WTC11 (cell line): Measurements from ENCODE around the gene FCN2. TPM values are rescaled to one million over a fixed set of nuclear protein-coding genes. Genes with fewer than 3 reads are reported as not detected.

Source experiments
- ATAC-seq: fragments of 200-7000 bp; cut with Tn5 transposase; 2 replicates; pipeline ENCODE4 v1.10.0; 2021; ENCODE audit warnings: mild to moderate bottlenecking, moderate library complexity
- CTCF ChIA-PET: fragments of 300-600 bp; sonication (Branson Sonifier 250); formaldehyde crosslinking; loops from one replicate; lab custom pipeline; 2021; ENCODE audit warnings: antibody characterized with exemption; lab: Charles Lee
- POLR2A ChIA-PET: fragments of 350-600 bp; sonication (Branson Sonifier 250); formaldehyde crosslinking; loops from one replicate; lab custom pipeline; 2021; ENCODE audit warnings: antibody characterized with exemption; lab: Charles Lee
- DNase-seq: peaks from one replicate; pipeline ENCODE4 v3.0.0; 2021; ENCODE audit warnings: low spot score
- H3K27ac Mint-ChIP-seq: 2 replicates; pipeline ENCODE4 v1.8.0; 2021; ENCODE audit warnings: mixed read lengths
- H3K27me3 Mint-ChIP-seq: 2 replicates; pipeline ENCODE4 v1.8.0; 2021; ENCODE audit warnings: low read depth, mild to moderate bottlenecking, moderate library complexity, mixed read lengths
- H3K36me3 Mint-ChIP-seq: 2 replicates; pipeline ENCODE4 v1.8.0; 2021; ENCODE audit warnings: mixed read lengths
- H3K4me1 Mint-ChIP-seq: 2 replicates; pipeline ENCODE4 v1.8.0; 2022; ENCODE audit warnings: mixed read lengths
- H3K4me3 Mint-ChIP-seq: 2 replicates; pipeline ENCODE4 v1.8.0; 2021; ENCODE audit warnings: mild to moderate bottlenecking, moderate library complexity, mixed read lengths
- H3K9me3 Mint-ChIP-seq: 2 replicates; pipeline ENCODE4 v1.8.0; 2021; ENCODE audit warnings: mixed read lengths
- CREM ChIP-seq: sonication (generic); formaldehyde crosslinking; IDR thresholded peaks from 2 replicates; pipeline ENCODE4 v1.8.1; 2022; ENCODE audit warnings: mild to moderate bottlenecking, missing genetic modification reagents, moderate library complexity
- ESRRA ChIP-seq: sonication (generic); formaldehyde crosslinking; IDR thresholded peaks from 2 replicates; pipeline ENCODE4 v1.8.1; 2022; ENCODE audit warnings: mild to moderate bottlenecking, missing genetic modification reagents, borderline replicate concordance
- MXD4 ChIP-seq: fragments of 250-450 bp; sonication (Bioruptor Pico); IDR thresholded peaks from 2 replicates; pipeline ENCODE4 v1.8.0; 2021; ENCODE audit warnings: mild to moderate bottlenecking, moderate library complexity, borderline replicate concordance
- RELA ChIP-seq: sonication (generic); formaldehyde crosslinking; IDR thresholded peaks from 2 replicates; pipeline ENCODE4 v1.8.1; 2022; ENCODE audit warnings: missing genetic modification reagents, mild to moderate bottlenecking, borderline replicate concordance
- RORB ChIP-seq: fragments of 250-450 bp; sonication (Bioruptor Pico); IDR thresholded peaks from 2 replicates; pipeline ENCODE4 v1.9.0; 2021; ENCODE audit warnings: mild to moderate bottlenecking
- SOX15 ChIP-seq: fragments of 250-450 bp; sonication (Bioruptor Pico); IDR thresholded peaks from 2 replicates; pipeline ENCODE4 v1.9.0; 2021; ENCODE audit warnings: mild to moderate bottlenecking
- total RNA-seq: library from RNA; stranded (reverse); gene quantifications from 3 replicates; pipeline ENCODE4 v1.2.3, GENCODE V29; 2021
- TF ChIP-seq, protein P1 (sequence below): fragments of 250-450 bp; sonication (Bioruptor Pico); IDR thresholded peaks from 2 replicates; pipeline ENCODE4 v2.1.2; 2022; ENCODE audit warnings: mild to moderate bottlenecking, moderate library complexity
- TF ChIP-seq, protein P2 (sequence below): sonication (generic); formaldehyde crosslinking; IDR thresholded peaks from 2 replicates; pipeline ENCODE4 v1.8.0; 2022; ENCODE audit warnings: missing genetic modification reagents
- TF ChIP-seq, protein P3 (sequence below): fragments of 250-450 bp; sonication (Bioruptor Pico); IDR thresholded peaks from 2 replicates; pipeline ENCODE4 v1.9.0; 2021; ENCODE audit warnings: mild to moderate bottlenecking, borderline replicate concordance
- TF ChIP-seq, protein P4 (sequence below): sonication (generic); formaldehyde crosslinking; IDR thresholded peaks from 2 replicates; pipeline ENCODE4 v1.8.1; 2022; ENCODE audit warnings: low read depth, mild to moderate bottlenecking, moderate library complexity, missing genetic modification reagents, borderline replicate concordance
- TF ChIP-seq, protein P5 (sequence below): sonication (generic); formaldehyde crosslinking; IDR thresholded peaks from 2 replicates; pipeline ENCODE4 v1.8.1; 2023; ENCODE audit warnings: mild to moderate bottlenecking, moderate library complexity, missing genetic modification reagents
- TF ChIP-seq, protein P6 (sequence below): sonication (generic); formaldehyde crosslinking; IDR thresholded peaks from 2 replicates; pipeline ENCODE4 v1.8.1; 2022; ENCODE audit warnings: low read depth, missing genetic modification reagents, borderline replicate concordance
- TF ChIP-seq, protein P7 (sequence below): sonication (generic); formaldehyde crosslinking; IDR thresholded peaks from 2 replicates; pipeline ENCODE4 v1.8.1; 2022; ENCODE audit warnings: mild to moderate bottlenecking, moderate library complexity, missing genetic modification reagents

The FCN2 gene
- total RNA-seq, 1 experiment from 2014 or later = not detected

DNA sequence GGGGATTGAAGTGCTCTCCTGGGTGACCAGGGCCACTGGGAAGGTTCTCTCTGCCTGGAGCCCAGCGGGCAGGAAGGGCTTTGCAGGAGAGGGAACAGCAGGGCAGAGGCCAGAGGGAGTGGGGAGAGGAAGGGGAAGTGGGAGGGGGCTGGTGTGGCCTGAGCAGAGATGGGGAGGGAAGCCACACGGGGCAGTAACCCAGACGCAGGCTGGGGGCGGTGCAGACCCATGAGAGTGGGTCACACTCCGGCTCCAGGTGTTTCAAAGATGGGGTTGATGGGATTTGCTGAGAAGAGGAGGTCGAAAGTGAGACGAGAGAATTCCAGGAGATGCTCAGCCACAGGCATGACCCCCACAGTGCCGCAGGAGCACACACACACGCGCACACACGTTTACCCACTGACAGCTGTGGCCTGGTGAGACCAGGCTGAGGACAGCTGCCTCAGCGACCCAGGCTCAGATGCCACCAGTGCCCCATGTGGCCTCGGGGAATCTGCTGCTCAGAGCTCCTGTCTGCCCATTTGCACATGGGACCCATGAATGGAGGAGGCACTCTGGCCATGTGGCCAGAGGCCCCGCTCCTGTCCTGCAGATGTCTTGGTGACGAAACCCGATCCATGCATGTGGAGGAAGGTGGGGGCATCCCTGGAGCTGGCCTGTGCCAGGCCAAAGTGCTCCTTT lies 32.7 kb upstream of the FCN2 start:
- H3K36me3 Mint-ChIP-seq = peaks cover 4% of the 10 kb centered on the region; the same call in 1 of the 2 replicates
- H3K4me3 Mint-ChIP-seq = no peak overlapping the region
- no peaks in the 10 kb centered on the region for H3K4me1 Mint-ChIP-seq
- TF ChIP-seq, protein P1, sequence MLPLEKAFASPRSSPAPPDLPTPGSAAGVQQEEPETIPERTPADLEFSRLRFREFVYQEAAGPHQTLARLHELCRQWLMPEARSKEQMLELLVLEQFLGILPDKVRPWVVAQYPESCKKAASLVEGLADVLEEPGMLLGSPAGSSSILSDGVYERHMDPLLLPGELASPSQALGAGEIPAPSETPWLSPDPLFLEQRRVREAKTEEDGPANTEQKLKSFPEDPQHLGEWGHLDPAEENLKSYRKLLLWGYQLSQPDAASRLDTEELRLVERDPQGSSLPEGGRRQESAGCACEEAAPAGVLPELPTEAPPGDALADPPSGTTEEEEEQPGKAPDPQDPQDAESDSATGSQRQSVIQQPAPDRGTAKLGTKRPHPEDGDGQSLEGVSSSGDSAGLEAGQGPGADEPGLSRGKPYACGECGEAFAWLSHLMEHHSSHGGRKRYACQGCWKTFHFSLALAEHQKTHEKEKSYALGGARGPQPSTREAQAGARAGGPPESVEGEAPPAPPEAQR = no peak
- TF ChIP-seq, protein P2, sequence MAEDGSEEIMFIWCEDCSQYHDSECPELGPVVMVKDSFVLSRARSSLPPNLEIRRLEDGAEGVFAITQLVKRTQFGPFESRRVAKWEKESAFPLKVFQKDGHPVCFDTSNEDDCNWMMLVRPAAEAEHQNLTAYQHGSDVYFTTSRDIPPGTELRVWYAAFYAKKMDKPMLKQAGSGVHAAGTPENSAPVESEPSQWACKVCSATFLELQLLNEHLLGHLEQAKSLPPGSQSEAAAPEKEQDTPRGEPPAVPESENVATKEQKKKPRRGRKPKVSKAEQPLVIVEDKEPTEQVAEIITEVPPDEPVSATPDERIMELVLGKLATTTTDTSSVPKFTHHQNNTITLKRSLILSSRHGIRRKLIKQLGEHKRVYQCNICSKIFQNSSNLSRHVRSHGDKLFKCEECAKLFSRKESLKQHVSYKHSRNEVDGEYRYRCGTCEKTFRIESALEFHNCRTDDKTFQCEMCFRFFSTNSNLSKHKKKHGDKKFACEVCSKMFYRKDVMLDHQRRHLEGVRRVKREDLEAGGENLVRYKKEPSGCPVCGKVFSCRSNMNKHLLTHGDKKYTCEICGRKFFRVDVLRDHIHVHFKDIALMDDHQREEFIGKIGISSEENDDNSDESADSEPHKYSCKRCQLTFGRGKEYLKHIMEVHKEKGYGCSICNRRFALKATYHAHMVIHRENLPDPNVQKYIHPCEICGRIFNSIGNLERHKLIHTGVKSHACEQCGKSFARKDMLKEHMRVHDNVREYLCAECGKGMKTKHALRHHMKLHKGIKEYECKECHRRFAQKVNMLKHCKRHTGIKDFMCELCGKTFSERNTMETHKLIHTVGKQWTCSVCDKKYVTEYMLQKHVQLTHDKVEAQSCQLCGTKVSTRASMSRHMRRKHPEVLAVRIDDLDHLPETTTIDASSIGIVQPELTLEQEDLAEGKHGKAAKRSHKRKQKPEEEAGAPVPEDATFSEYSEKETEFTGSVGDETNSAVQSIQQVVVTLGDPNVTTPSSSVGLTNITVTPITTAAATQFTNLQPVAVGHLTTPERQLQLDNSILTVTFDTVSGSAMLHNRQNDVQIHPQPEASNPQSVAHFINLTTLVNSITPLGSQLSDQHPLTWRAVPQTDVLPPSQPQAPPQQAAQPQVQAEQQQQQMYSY (CRISPR knock-in tag) = no peak
- TF ChIP-seq RORB (CRISPR knock-in tag) = no peak
- no peak for TF ChIP-seq RELA (CRISPR knock-in tag)
- TF ChIP-seq, protein P3, sequence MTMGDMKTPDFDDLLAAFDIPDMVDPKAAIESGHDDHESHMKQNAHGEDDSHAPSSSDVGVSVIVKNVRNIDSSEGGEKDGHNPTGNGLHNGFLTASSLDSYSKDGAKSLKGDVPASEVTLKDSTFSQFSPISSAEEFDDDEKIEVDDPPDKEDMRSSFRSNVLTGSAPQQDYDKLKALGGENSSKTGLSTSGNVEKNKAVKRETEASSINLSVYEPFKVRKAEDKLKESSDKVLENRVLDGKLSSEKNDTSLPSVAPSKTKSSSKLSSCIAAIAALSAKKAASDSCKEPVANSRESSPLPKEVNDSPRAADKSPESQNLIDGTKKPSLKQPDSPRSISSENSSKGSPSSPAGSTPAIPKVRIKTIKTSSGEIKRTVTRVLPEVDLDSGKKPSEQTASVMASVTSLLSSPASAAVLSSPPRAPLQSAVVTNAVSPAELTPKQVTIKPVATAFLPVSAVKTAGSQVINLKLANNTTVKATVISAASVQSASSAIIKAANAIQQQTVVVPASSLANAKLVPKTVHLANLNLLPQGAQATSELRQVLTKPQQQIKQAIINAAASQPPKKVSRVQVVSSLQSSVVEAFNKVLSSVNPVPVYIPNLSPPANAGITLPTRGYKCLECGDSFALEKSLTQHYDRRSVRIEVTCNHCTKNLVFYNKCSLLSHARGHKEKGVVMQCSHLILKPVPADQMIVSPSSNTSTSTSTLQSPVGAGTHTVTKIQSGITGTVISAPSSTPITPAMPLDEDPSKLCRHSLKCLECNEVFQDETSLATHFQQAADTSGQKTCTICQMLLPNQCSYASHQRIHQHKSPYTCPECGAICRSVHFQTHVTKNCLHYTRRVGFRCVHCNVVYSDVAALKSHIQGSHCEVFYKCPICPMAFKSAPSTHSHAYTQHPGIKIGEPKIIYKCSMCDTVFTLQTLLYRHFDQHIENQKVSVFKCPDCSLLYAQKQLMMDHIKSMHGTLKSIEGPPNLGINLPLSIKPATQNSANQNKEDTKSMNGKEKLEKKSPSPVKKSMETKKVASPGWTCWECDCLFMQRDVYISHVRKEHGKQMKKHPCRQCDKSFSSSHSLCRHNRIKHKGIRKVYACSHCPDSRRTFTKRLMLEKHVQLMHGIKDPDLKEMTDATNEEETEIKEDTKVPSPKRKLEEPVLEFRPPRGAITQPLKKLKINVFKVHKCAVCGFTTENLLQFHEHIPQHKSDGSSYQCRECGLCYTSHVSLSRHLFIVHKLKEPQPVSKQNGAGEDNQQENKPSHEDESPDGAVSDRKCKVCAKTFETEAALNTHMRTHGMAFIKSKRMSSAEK (CRISPR knock-in tag) = no peak
- TF ChIP-seq, protein P4, sequence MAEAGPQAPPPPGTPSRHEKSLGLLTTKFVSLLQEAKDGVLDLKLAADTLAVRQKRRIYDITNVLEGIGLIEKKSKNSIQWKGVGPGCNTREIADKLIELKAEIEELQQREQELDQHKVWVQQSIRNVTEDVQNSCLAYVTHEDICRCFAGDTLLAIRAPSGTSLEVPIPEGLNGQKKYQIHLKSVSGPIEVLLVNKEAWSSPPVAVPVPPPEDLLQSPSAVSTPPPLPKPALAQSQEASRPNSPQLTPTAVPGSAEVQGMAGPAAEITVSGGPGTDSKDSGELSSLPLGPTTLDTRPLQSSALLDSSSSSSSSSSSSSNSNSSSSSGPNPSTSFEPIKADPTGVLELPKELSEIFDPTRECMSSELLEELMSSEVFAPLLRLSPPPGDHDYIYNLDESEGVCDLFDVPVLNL = no peak
- TF ChIP-seq CREM (CRISPR knock-in tag) = no peak
- TF ChIP-seq, all 79 proteins: peak for 0
- POLR2A ChIA-PET = no interaction called here
- CTCF ChIA-PET = interaction anchor here (0.8 kb wide), 1 partner anchor 9 kb away, joined by 3 read pairs; no protein-coding TSS in a partner anchor
- DNase-seq (no peak), ATAC-seq (no peak)
- no peak overlapping the region for H3K27ac Mint-ChIP-seq
- no peaks in the 10 kb centered on the region for H3K9me3 Mint-ChIP-seq
- H3K27me3 Mint-ChIP-seq = no peaks in the 10 kb centered on the region

DNA sequence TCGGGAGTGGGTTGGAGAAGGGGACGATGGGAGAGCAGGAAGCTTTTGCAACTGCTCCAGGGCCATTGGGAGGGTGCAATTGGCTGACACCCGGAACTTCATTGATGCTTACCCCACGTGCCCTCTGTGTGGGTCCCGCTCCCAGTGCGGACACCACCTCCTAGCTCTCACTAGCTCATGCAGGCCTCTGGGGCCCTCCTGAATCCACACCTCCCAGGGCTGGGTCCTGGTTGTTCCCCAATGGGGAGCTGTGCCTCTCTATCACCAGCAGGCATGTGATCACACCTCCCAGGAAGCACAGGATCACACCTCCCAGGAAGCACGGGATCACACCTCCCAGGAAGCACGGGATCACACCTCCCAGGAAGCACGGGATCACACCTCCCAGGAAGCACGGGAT lies 32.1 kb upstream of the FCN2 start:
- no peaks in the 10 kb centered on the region for H3K4me1 Mint-ChIP-seq
- ChIA-PET CTCF (interaction anchor here (0.8 kb wide), 1 partner anchor 9 kb away, joined by 3 read pairs; no protein-coding TSS in a partner anchor), POLR2A (no interaction called here)
- TF ChIP-seq, protein P5, sequence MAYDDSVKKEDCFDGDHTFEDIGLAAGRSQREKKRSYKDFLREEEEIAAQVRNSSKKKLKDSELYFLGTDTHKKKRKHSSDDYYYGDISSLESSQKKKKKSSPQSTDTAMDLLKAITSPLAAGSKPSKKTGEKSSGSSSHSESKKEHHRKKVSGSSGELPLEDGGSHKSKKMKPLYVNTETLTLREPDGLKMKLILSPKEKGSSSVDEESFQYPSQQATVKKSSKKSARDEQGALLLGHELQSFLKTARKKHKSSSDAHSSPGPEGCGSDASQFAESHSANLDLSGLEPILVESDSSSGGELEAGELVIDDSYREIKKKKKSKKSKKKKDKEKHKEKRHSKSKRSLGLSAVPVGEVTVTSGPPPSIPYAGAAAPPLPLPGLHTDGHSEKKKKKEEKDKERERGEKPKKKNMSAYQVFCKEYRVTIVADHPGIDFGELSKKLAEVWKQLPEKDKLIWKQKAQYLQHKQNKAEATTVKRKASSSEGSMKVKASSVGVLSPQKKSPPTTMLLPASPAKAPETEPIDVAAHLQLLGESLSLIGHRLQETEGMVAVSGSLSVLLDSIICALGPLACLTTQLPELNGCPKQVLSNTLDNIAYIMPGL (CRISPR knock-in tag) = no peak
- TF ChIP-seq, protein P6, sequence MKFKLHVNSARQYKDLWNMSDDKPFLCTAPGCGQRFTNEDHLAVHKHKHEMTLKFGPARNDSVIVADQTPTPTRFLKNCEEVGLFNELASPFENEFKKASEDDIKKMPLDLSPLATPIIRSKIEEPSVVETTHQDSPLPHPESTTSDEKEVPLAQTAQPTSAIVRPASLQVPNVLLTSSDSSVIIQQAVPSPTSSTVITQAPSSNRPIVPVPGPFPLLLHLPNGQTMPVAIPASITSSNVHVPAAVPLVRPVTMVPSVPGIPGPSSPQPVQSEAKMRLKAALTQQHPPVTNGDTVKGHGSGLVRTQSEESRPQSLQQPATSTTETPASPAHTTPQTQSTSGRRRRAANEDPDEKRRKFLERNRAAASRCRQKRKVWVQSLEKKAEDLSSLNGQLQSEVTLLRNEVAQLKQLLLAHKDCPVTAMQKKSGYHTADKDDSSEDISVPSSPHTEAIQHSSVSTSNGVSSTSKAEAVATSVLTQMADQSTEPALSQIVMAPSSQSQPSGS = no peak
- TF ChIP-seq ESRRA (no peak), MXD4 (CRISPR knock-in tag) (no peak), SOX15 (CRISPR knock-in tag) (no peak)
- TF ChIP-seq, protein P7, sequence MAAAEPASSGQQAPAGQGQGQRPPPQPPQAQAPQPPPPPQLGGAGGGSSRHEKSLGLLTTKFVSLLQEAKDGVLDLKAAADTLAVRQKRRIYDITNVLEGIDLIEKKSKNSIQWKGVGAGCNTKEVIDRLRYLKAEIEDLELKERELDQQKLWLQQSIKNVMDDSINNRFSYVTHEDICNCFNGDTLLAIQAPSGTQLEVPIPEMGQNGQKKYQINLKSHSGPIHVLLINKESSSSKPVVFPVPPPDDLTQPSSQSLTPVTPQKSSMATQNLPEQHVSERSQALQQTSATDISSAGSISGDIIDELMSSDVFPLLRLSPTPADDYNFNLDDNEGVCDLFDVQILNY (CRISPR knock-in tag) = no peak
- no peak for ATAC-seq
- H3K36me3 Mint-ChIP-seq = peaks cover 4% of the 10 kb centered on the region; the same call in 1 of the 2 replicates
- H3K4me3 Mint-ChIP-seq = no peak overlapping the region
- H3K9me3 Mint-ChIP-seq = no peaks in the 10 kb centered on the region
- DNase-seq = no peak
- no peak overlapping the region for H3K27ac Mint-ChIP-seq
- H3K27me3 Mint-ChIP-seq = no peaks in the 10 kb centered on the region
